Mononuclear cell (primary cell): Measurements from ENCODE around the gene LNX1. TPM values are rescaled to one million over a fixed set of nuclear protein-coding genes. Genes with fewer than 3 reads are reported as not detected.

Experiments
- H3K27me3 ChIP-seq: 2 replicates; pipeline ENCODE4 v1.6.0; 2011; ENCODE audit warnings: low read length, control low read depth; ENCODE audit not compliant: insufficient read depth
- H3K4me1 ChIP-seq: 2 replicates; pipeline ENCODE4 v1.5.1; 2011; ENCODE audit warnings: mild to moderate bottlenecking, low read length, control low read depth; ENCODE audit not compliant: insufficient read depth
- H3K4me3 ChIP-seq: 2 replicates; pipeline ENCODE4 v1.5.1; 2011; ENCODE audit warnings: mild to moderate bottlenecking, low read length, moderate library complexity
- H3K9me3 ChIP-seq: 2 replicates; pipeline ENCODE4 v1.5.1; 2011; ENCODE audit warnings: low read depth, mild to moderate bottlenecking, control low read depth, low read length
- total RNA-seq: library from RNA; depleted of rRNA; stranded (reverse); fragments of >200 nt; gene quantifications from one replicate; pipeline ENCODE4 v1.2.3, GENCODE V29; 2012

Gene LNX1
- total RNA-seq, 1 donor = not detected

DNA sequence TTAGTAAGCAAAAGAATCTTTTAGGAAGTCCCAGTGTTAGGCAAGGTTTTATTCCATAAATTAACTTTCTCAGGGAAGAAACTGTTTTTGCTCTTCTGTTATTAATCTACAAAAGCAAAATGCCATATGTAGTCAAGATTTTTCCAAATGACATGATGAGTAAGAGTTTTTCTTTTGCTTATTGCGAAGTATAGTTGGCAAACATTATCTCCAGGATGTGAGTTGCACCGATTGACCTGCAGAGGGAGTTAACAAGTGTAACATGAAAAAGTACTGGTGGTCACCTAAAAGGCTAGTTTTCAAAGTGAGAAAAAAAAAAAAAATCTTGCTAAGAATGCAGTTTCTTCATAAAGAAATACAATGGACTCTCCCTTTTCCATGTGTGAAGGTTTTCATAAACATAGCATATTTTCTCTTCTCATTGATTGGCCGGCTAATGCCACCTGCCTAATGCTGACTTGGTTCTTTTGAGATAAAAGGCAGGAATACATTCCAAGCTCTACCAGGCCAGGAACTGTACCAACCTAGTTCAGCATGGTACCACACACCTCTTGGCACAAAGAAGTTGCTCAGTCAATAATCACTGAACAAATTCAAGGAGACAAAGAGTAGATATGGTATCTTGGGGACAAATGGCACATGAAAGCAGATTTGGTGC lies 100.2 kb downstream of the LNX1 start:
- no peaks in the 10 kb centered on the region for H3K27me3 ChIP-seq
- no peaks in the 10 kb centered on the region for H3K9me3 ChIP-seq
- H3K4me1 ChIP-seq = no peaks in the 10 kb centered on the region
- no peak overlapping the region for H3K4me3 ChIP-seq

GRCh38 chr4:53490161-53490956 lies 100.9 kb downstream of the LNX1 start:
- Histone ChIP-seq H3K9me3 (no peaks in the 10 kb centered on the region), H3K27me3 (no peaks in the 10 kb centered on the region), H3K4me1 (no peaks in the 10 kb centered on the region), H3K4me3 (no peak overlapping the region)

GRCh38 chr4:53489279-53489889 lies 101.9 kb downstream of the LNX1 start:
- no peak overlapping the region for H3K4me3 ChIP-seq
- no peaks in the 10 kb centered on the region for H3K9me3 ChIP-seq
- no peaks in the 10 kb centered on the region for H3K4me1 ChIP-seq
- H3K27me3 ChIP-seq = no peaks in the 10 kb centered on the region

DNA sequence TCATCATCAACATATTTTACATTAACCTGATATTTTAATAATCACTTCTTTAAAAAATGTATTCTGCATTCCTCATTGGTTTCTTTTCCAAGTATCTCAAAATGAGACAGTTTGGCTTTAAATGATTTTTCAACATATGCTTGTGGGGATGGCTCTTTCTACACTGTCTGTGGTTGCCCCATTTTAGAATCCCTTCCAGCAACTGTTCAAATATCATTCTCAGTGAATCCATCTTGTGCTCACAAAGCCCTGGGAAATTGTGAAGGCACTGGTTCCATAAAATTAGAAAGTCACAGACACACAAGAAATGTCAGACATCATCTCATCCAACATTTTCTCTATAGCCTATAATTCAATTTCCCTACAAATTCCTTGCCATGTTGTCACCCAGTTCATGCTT lies 103.5 kb downstream of the LNX1 start:
- Histone ChIP-seq H3K4me3 (no peak overlapping the region), H3K9me3 (no peaks in the 10 kb centered on the region), H3K4me1 (no peaks in the 10 kb centered on the region), H3K27me3 (no peaks in the 10 kb centered on the region)

GRCh38 chr4:53485658-53486040 lies 105.6 kb downstream of the LNX1 start:
- no peaks in the 10 kb centered on the region for H3K27me3 ChIP-seq
- no peaks in the 10 kb centered on the region for H3K4me1 ChIP-seq
- H3K9me3 ChIP-seq = no peaks in the 10 kb centered on the region
- H3K4me3 ChIP-seq = no peak overlapping the region

DNA sequence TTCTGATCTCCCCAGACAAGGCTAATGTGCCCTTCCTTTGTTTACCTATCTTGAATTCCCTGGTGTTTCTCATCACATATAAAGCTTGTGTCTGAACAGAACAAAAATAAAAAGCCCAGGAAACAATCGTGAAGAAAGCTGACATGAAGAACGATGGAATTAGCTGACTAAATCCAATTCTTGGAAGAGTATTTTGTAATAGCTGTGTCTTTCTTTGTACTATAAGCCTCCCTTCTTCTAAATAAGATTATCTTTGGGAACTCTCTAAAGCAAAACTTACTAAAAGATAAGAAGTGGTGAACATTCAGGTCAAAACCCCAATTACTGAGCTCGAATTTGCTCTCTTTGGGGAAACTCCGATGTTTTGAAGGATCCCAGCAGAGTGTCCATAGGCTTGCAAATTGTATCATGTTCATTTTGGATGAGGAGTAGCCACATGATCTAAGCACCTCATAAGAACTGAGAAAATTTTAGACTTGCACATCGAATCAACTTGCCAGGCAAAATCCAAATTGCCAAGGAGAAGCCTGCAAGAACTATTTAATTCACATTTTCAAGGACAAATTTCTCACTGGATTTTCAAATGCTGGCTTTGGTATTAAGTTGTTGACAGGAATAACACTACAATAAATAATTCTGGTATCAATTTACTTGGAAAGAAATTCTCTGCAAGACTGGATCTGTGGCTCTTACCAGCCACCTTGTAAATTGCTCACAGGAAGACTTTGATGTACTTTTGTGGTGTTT lies 106.2 kb downstream of the LNX1 start:
- Histone ChIP-seq H3K9me3 (no peaks in the 10 kb centered on the region), H3K27me3 (no peaks in the 10 kb centered on the region), H3K4me3 (no peak overlapping the region), H3K4me1 (no peaks in the 10 kb centered on the region)

- Histone ChIP-seq H3K9me3 (no peaks in the 10 kb centered on the region), H3K4me1 (no peaks in the 10 kb centered on the region), H3K4me3 (no peak overlapping the region), H3K27me3 (peaks cover 3% of the 10 kb centered on the region)
Observed at GRCh38 chr4:53483250-53483649, 108.0 kb downstream of the LNX1 start.

- Histone ChIP-seq H3K4me3 (no peak overlapping the region), H3K4me1 (no peaks in the 10 kb centered on the region), H3K9me3 (no peaks in the 10 kb centered on the region), H3K27me3 (peaks cover 3% of the 10 kb centered on the region)
Observed at GRCh38 chr4:53481586-53481985, 109.7 kb downstream of the LNX1 start.

DNA sequence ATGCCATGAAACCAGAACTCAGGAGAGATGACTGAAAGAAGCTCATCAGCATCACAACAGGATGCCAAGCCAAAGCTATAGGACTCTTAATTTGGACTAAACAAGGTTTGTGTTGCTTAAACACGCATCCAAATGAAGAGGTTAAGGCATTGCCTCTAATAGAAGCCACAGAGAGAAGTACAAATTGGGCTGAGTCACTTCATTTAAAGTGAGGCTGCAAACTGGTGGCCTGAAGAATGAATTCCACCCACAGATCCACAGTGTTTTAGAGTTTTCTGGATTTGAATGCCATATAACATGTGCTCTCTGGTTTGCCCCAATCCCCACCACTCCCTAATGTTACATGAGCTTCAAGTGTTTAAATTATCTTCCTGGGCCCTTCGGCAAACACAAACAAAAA lies 110.4 kb downstream of the LNX1 start:
- no peaks in the 10 kb centered on the region for H3K9me3 ChIP-seq
- peaks cover 3% of the 10 kb centered on the region for H3K27me3 ChIP-seq

DNA sequence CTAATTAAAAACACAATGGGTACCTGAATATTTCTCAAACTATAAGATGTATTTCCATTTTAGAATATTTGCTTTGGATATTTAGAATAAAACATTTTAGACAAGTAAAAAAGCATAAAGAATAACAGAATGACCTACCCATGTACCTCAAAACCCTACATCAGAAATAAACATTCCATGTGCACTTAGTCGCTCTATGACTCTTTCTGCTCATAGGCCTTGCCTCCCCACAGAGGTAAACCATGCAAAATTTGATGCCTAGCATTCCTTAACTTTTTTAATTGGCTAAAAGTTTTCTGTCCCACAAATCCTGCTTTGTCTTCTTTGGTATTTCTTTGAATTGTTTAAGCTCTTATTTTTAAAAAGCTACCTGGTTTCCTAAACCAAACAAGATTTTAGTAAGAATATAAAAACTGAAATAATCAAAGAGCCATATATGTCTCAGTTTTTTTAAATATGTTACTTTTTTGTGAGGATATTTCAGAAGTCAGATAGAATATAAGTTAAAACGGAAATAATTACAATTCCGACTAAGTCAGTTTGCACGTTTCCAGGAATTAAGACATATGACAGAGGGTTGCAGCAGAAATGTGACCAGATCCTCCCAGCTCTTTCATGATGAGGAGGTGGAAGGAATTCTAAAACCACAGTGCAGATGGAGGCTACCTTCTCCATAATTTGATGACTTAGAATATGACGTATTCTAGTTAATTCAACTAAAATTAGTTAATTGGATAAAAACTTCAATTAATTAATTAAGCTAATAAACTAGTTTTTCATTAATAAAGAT lies 111.4 kb downstream of the LNX1 start:
- peaks cover 3% of the 10 kb centered on the region for H3K27me3 ChIP-seq
- no peaks in the 10 kb centered on the region for H3K4me1 ChIP-seq
- H3K9me3 ChIP-seq = no peaks in the 10 kb centered on the region
- H3K4me3 ChIP-seq = no peak overlapping the region

More for the DNA sequence above, 110.4 kb downstream of the LNX1 start:
- Histone ChIP-seq H3K4me1 (no peaks in the 10 kb centered on the region), H3K4me3 (no peak overlapping the region)

- no peaks in the 10 kb centered on the region for H3K4me1 ChIP-seq
- H3K9me3 ChIP-seq = no peaks in the 10 kb centered on the region
- H3K27me3 ChIP-seq = peaks cover 3% of the 10 kb centered on the region
- no peak overlapping the region for H3K4me3 ChIP-seq
Observed at GRCh38 chr4:53478671-53479456, 112.4 kb downstream of the LNX1 start.

DNA sequence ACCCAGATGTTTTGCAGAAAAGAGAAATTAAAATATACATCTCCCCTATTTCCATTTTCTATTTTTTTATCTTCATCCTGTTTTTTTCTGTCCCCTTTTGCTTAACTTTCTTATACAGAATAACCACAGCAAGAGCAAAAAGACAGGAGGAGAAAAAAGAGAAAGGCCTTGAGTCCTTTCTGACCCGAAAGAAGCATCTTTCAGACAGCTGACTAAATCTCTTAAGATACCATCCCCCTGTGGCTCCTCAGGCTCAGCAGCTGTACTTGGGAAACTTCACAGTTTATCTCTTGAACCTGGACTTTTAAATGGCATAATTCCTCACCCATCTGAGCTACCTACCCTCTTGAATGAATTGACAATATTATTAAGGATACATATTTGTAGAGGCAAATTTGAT lies 113.7 kb downstream of the LNX1 start:
- H3K4me1 ChIP-seq = no peaks in the 10 kb centered on the region
- no peak overlapping the region for H3K4me3 ChIP-seq
- H3K27me3 ChIP-seq = peaks cover 3% of the 10 kb centered on the region
- H3K9me3 ChIP-seq = no peaks in the 10 kb centered on the region

DNA sequence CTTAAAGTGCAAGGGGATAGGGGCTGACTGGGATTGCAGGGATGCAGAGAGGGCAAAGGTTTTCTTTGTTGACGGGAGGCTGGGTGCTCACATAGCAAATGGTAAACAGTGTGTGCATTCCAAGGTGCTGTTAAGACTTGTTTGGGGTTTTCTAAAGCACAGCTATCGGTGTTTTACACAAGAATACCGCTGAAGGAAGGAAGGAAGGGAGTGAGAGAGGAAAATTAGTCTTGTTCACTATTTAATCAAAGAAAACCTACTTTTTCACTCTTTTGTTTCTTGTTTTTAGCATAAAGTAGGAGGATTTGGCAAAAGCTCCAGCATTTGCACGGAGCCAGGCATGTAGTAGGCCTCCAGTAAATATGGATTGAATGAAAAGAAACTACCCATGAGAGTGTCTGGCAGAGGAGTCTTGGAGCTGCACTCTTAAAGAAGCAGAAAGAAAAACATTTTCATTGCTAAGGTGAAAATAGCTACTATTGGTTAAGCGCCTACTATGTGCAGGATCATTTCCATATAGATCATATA lies 114.2 kb downstream of the LNX1 start:
- peaks cover 3% of the 10 kb centered on the region for H3K27me3 ChIP-seq
- H3K9me3 ChIP-seq = no peaks in the 10 kb centered on the region
- H3K4me3 ChIP-seq = no peak overlapping the region
- H3K4me1 ChIP-seq = no peaks in the 10 kb centered on the region
